ENCODE data around the gene EPHA8. TPM values are rescaled to one million over a fixed set of nuclear protein-coding genes. Genes with fewer than 3 reads are reported as not detected.

The EPHA8 gene
- total and polyA plus RNA-seq, 2 of the 13 experiments (the other 11 are each of a cell fraction or from before 2014, with no cell fraction given), result not detected

DNA sequence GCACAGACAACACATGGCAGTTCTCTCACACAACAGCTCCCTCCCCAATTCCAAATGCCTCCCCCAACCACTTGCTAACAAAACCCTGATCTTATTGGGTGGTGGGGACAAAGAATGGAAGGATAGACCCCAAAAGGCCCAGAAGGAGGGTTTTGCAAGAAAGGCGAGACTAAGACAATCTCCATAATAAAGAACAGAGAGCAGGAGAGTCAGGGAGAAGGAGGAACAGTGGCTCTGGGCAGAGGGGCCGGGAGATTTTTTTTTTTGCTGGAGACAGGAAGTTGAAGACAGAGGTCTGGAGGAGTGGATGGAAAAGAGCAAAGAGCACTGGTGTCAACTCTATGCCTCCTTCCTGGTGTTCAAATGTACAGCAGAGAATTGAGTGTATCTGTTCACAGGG, 66.6 kb downstream of the EPHA8 start (continued):
- TF ChIP-seq SNRNP70 (IDR thresholded peaks at IDR 0.05; ENCODE audit: low read depth, low read length), result no peak
- no peak for TF ChIP-seq ZMYM4 (CRISPR knock-in tag; IDR thresholded peaks at IDR 0.05)
- TF ChIP-seq MTF1 (CRISPR knock-in tag; IDR thresholded peaks at IDR 0.05), result no peak
- TF ChIP-seq, protein P1, sequence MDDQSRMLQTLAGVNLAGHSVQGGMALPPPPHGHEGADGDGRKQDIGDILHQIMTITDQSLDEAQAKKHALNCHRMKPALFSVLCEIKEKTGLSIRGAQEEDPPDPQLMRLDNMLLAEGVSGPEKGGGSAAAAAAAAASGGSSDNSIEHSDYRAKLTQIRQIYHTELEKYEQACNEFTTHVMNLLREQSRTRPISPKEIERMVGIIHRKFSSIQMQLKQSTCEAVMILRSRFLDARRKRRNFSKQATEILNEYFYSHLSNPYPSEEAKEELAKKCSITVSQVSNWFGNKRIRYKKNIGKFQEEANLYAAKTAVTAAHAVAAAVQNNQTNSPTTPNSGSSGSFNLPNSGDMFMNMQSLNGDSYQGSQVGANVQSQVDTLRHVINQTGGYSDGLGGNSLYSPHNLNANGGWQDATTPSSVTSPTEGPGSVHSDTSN (CRISPR knock-in tag; IDR thresholded peaks at IDR 0.05; ENCODE audit: borderline replicate concordance), result no peak
- no peak for TF ChIP-seq ZNF563 (CRISPR knock-in tag; IDR thresholded peaks at IDR 0.05)
- no peak for TF ChIP-seq ZBTB8A (CRISPR knock-in tag; IDR thresholded peaks at IDR 0.05; ENCODE audit: borderline replicate concordance, low read depth)
- TF ChIP-seq SKI (IDR thresholded peaks at IDR 0.05; ENCODE audit: partially characterized antibody), result no peak
- TF ChIP-seq RAD51 (IDR thresholded peaks at IDR 0.05; ENCODE audit: borderline replicate concordance), result no peak
- no peak for TF ChIP-seq CENPT (CRISPR knock-in tag; IDR thresholded peaks at IDR 0.05; ENCODE audit: low read depth)

DNA sequence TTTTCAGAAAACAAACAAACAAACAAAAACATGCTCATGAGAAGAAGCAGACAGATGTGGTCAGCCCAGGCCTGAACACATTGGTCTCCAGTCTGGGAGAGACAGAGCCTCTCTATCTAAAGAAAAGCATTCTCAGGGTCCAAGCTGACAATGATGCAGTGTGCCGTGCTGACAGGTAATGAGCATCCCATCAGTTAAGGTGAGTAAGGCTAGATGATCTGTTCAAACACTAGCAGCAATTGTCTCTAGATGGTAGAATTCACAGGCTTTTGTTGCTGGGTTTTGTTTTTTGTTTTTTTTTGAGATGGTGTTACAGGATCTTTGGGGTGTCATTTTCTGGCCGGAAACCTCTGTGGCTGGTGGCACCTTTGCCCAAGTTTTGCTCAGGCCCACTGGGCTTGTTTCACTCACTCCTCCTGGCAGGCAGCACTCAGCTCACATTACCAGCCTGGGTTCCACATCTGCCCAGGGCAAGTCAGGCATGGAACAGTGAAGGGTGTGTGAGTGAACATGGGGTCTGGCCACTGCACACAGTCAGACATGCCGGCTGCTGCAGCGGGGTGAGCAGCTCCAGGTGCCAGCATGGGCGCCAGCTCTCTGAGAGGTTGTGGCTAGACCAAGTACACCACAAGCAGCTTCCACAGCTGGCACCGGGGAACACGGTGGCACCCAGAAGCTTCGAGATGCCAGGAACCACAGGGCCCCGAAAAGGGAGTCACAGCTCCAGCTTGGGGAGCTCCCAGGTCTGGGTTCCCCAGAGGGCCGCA, 70.6 kb downstream of the EPHA8 start:
- TF ChIP-seq ZBTB3 (CRISPR knock-in tag; IDR thresholded peaks at IDR 0.05; ENCODE audit: borderline replicate concordance, low read depth) (no peak), ZFP41 (CRISPR knock-in tag; IDR thresholded peaks at IDR 0.05; ENCODE audit: borderline replicate concordance) (no peak), HES4 (CRISPR knock-in tag; IDR thresholded peaks at IDR 0.05; ENCODE audit: borderline replicate concordance) (no peak), ZNF382 (CRISPR knock-in tag; IDR thresholded peaks at IDR 0.05; ENCODE audit: borderline replicate concordance) (no peak), FOSL2 (CRISPR knock-in tag; IDR thresholded peaks at IDR 0.05) (no peak), ZMAT3 (CRISPR knock-in tag; conservative IDR thresholded peaks at IDR 0.05) (no peak), TMF1 (CRISPR knock-in tag; IDR thresholded peaks at IDR 0.05; ENCODE audit: low read depth) (no peak), ZNF460 (CRISPR knock-in tag; IDR thresholded peaks at IDR 0.05; ENCODE audit: borderline replicate concordance) (no peak)
- TF ChIP-seq, protein P2, sequence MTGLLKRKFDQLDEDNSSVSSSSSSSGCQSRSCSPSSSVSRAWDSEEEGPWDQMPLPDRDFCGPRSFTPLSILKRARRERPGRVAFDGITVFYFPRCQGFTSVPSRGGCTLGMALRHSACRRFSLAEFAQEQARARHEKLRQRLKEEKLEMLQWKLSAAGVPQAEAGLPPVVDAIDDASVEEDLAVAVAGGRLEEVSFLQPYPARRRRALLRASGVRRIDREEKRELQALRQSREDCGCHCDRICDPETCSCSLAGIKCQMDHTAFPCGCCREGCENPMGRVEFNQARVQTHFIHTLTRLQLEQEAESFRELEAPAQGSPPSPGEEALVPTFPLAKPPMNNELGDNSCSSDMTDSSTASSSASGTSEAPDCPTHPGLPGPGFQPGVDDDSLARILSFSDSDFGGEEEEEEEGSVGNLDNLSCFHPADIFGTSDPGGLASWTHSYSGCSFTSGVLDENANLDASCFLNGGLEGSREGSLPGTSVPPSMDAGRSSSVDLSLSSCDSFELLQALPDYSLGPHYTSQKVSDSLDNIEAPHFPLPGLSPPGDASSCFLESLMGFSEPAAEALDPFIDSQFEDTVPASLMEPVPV (CRISPR knock-in tag; IDR thresholded peaks at IDR 0.05), result no peak
- TF ChIP-seq, protein P3, sequence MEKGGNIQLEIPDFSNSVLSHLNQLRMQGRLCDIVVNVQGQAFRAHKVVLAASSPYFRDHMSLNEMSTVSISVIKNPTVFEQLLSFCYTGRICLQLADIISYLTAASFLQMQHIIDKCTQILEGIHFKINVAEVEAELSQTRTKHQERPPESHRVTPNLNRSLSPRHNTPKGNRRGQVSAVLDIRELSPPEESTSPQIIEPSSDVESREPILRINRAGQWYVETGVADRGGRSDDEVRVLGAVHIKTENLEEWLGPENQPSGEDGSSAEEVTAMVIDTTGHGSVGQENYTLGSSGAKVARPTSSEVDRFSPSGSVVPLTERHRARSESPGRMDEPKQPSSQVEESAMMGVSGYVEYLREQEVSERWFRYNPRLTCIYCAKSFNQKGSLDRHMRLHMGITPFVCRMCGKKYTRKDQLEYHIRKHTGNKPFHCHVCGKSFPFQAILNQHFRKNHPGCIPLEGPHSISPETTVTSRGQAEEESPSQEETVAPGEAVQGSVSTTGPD (CRISPR knock-in tag; IDR thresholded peaks at IDR 0.05), result no peak
- ATAC-seq (no peak), FAIRE-seq (no peak), DNase-seq (ENCODE audit: low spot score) (no peak)
- H3K4me1 ChIP-seq (ENCODE audit: insufficient read depth, low read length), result no peaks in the 10 kb centered on the region
- ChIA-PET CTCF (ENCODE audit: low intra/inter-chr PET ratio, low total read pairs) (no interaction called here), POLR2A (no interaction called here)
- H3K36me3 ChIP-seq (replicated peaks in 1 of 2; ENCODE audit: control insufficient read depth in 1 of 2, insufficient read depth in 2 of 2, low read length in 2 of 2), result no peaks in the 10 kb centered on the region
- no peak overlapping the region for H3K4me2 ChIP-seq (ENCODE audit: low read depth, low read length)
- H3K27me3 ChIP-seq (ENCODE audit: control insufficient read depth in 1 of 2, insufficient read depth in 2 of 2, low read length in 2 of 2), result peaks cover 2 to 52% of the 10 kb centered on the region in 2 experiments; a peak in 3 of 5 replicates
- no peak overlapping the region for H3K4me3 ChIP-seq (replicated peaks in 1 of 3; ENCODE audit: insufficient read depth in 1 of 3, low read depth in 2 of 3, low read length in 3 of 3)
- in situ Hi-C loops (cut with HindIII; ENCODE audit: extremely low pct_ligation_motif_present, low pct_unique_long_range_greater_than_20kb), result no loop called here
- 33% methylated on average over 7 of the region's 10 CpGs for WGBS (ENCODE audit: low lambda C conversion rate)
- H3K9ac ChIP-seq (ENCODE audit: insufficient read depth, low read depth, low read length), result no peak overlapping the region
- no peaks in the 10 kb centered on the region for H3K9me3 ChIP-seq (ENCODE audit: low read length)
- no peak overlapping the region for H2AFZ ChIP-seq (ENCODE audit: low read length)
- intact Hi-C loops (cut with micrococcal nuclease; ENCODE audit: unreplicated experiment), result no loop called here
- no TSS peak for BruUV-seq (replicated peaks)
- no peaks in the 10 kb centered on the region for H4K20me1 ChIP-seq (ENCODE audit: insufficient read depth, low read length)
- H3K27ac ChIP-seq (ENCODE audit: extremely low read length, insufficient read depth, low read length), result no peak overlapping the region
- H3K79me2 ChIP-seq (ENCODE audit: insufficient read depth, low read length), result no peaks in the 10 kb centered on the region
